B cell (primary cell): ENCODE results near the gene PTPRN2. TPM values are rescaled to one million over a fixed set of nuclear protein-coding genes. Genes with fewer than 3 reads are reported as not detected.

ENCODE experiments used
- ATAC-seq: fragments of 200-7000 bp; cut with Tn5 transposase; one replicate; pipeline ENCODE4 v1.10.0; 2021; ENCODE audit warnings: low read depth, mild to moderate bottlenecking, moderate number of reproducible peaks, moderate library complexity
- CTCF ChIA-PET: fragments of 350-600 bp; sonication (Branson Sonifier 250); formaldehyde crosslinking; loops from one replicate; lab custom pipeline; 2021; ENCODE audit warnings: antibody characterized with exemption, inconsistent platforms; lab: Charles Lee
- POLR2A ChIA-PET: fragments of 350-600 bp; sonication (Branson Sonifier 250); formaldehyde crosslinking; loops from one replicate; lab custom pipeline; 2021; ENCODE audit warnings: antibody characterized with exemption; lab: Charles Lee
- DNase-seq: peaks from one replicate; pipeline ENCODE4 v3.0.0; 2013
- H2AFZ ChIP-seq: 2 replicates; pipeline ENCODE4 v1.6.1; 2012; ENCODE audit warnings: mild to moderate bottlenecking, low read depth, low read length; ENCODE audit not compliant: insufficient read depth, poor library complexity, severe bottlenecking
- H3K27ac ChIP-seq, 2 donors: 1 replicate in 1 of 2; 2 replicates in 1 of 2; pipeline ENCODE4 v1.5.1; 2012 to 2013; ENCODE audit warnings: low read length in 2 of 2, mild to moderate bottlenecking in 2 of 2, moderate library complexity in 1 of 2
- H3K27me3 ChIP-seq, 4 experiments: fragments of 200-600 bp in 1 of 4; sonication (generic) in 1 of 4; replicated peaks in 1 of 4; 1 replicate in 2 of 4; 2 replicates in 2 of 4; pipeline versions ENCODE4 v1.6.1 to v1.7.0; 2013 to 2016; ENCODE audit warnings: low read length in 3 of 4, mild to moderate bottlenecking in 2 of 4, mixed read lengths in 1 of 4, moderate library complexity in 1 of 4; ENCODE audit not compliant: insufficient read depth in 4 of 4, control insufficient read depth in 3 of 4; ENCODE audit errors: control extremely low read depth in 1 of 4
- H3K36me3 ChIP-seq, 2 experiments: replicated peaks in 1 of 2; 1 replicate in 1 of 2; 2 replicates in 1 of 2; pipeline versions ENCODE4 v1.6.1 to v1.7.1; 2013; ENCODE audit warnings: low read length in 1 of 2; ENCODE audit not compliant: insufficient read depth in 2 of 2, control insufficient read depth in 1 of 2; ENCODE audit errors: control extremely low read depth in 1 of 2, extremely low read depth in 1 of 2
- H3K4me1 ChIP-seq, 2 donors: fragments of 200-600 bp in 1 of 2; sonication (generic) in 1 of 2; 1 replicate in 1 of 2; 2 replicates in 1 of 2; pipeline versions ENCODE4 v1.5.1 to v1.6.1; 2013 to 2017; ENCODE audit warnings: low read length in 2 of 2; ENCODE audit not compliant: control insufficient read depth in 2 of 2, insufficient read depth in 2 of 2
- H3K4me2 ChIP-seq: replicated peaks from 2 replicates; pipeline ENCODE3; 2012; ENCODE audit warnings: mild to moderate bottlenecking, low read depth, low read length; ENCODE audit not compliant: poor library complexity, severe bottlenecking
- H3K4me3 ChIP-seq, 5 experiments: fragments of 200-600 bp in 1 of 5; sonication (generic) in 1 of 5; 1 replicate in 3 of 5; 2 replicates in 2 of 5; pipeline versions ENCODE4 v1.5.1 to v1.7.0; 2011 to 2016; ENCODE audit warnings: low read length in 4 of 5, mild to moderate bottlenecking in 4 of 5, low read depth in 2 of 5, control low read depth in 1 of 5, moderate library complexity in 1 of 5; ENCODE audit not compliant: insufficient read depth in 1 of 5; ENCODE audit errors: control extremely low read depth in 1 of 5, extremely low read depth in 1 of 5
- H3K79me2 ChIP-seq: fragments of 200-600 bp; sonication (generic); one replicate; pipeline ENCODE4 v1.6.0; 2016; ENCODE audit warnings: low read length; ENCODE audit not compliant: control insufficient read depth, insufficient read depth
- H3K9ac ChIP-seq: fragments of 200-600 bp; sonication (generic); 2 replicates; pipeline ENCODE4 v1.6.1; 2017; ENCODE audit warnings: mild to moderate bottlenecking, low read length, moderate library complexity
- H3K9me3 ChIP-seq, 3 donors: one replicate each; pipeline versions ENCODE4 v1.6.1 to v1.7.1; 2013; ENCODE audit warnings: low read length in 2 of 3; ENCODE audit not compliant: control insufficient read depth in 2 of 3, insufficient read depth in 1 of 3; ENCODE audit errors: control extremely low read depth in 1 of 3
- H4K20me1 ChIP-seq: 2 replicates; pipeline ENCODE4 v1.6.0; 2012; ENCODE audit warnings: mild to moderate bottlenecking, low read length; ENCODE audit not compliant: insufficient read depth, control insufficient read depth, poor library complexity, severe bottlenecking
- H3K27ac Mint-ChIP-seq: one replicate; pipeline ENCODE4 v1.8.0; 2021; ENCODE audit warnings: mixed read lengths
- H3K27me3 Mint-ChIP-seq: one replicate; pipeline ENCODE4 v1.8.0; 2021; ENCODE audit warnings: mixed read lengths
- H3K4me1 Mint-ChIP-seq: one replicate; pipeline ENCODE4 v1.8.0; 2021; ENCODE audit warnings: mixed read lengths
- H3K4me3 Mint-ChIP-seq: one replicate; pipeline ENCODE4 v1.8.0; 2021; ENCODE audit warnings: mixed read lengths
- H3K9me3 Mint-ChIP-seq: one replicate; pipeline ENCODE4 v1.8.0; 2022; ENCODE audit warnings: mixed read lengths; ENCODE audit not compliant: insufficient read depth
- CTCF ChIP-seq: fragments of 200-600 bp; IDR thresholded peaks from one replicate; pipeline ENCODE4 v1.8.0; 2022; ENCODE audit warnings: antibody characterized with exemption, mild to moderate bottlenecking
- EZH2 ChIP-seq: IDR thresholded peaks from 2 replicates; pipeline ENCODE4 v1.6.1; 2012; ENCODE audit warnings: borderline replicate concordance, low read depth, mild to moderate bottlenecking, moderate library complexity, low read length; ENCODE audit not compliant: insufficient read depth, poor library complexity, severe bottlenecking
- whole genome bisulfite sequencing: methylation state at CpG from one replicate; pipeline ENCODE4 v1.1.5; 2013; ENCODE audit warnings: missing lambda C conversion rate; ENCODE audit not compliant: insufficient coverage; 5-methylcytosine and 5-hydroxymethylcytosine counted together
- intact Hi-C: fragments of 100-400 bp; cut with micrococcal nuclease; formaldehyde crosslinking; loops from one replicate; pipeline ENCODE4 v1.10.0; 2022
- polyA plus RNA-seq: library from polyadenylated mRNA; depleted of rRNA; stranded (reverse); fragments of >200 nt; gene quantifications from 2 replicates; pipeline ENCODE4 v1.2.3, GENCODE V29; 2012
- total RNA-seq, 2 donors: library from RNA; stranded (reverse); fragments of 120-200 nt in 1 of 2; gene quantifications; 1 replicate in 1 of 2; 2 replicates in 1 of 2; pipeline versions ENCODE4 v1.2.3 to v1.2.4, GENCODE V29; 2013 to 2022

PTPRN2 gene
- total and polyA plus RNA-seq, 2 donors (not counting 1 experiment from before 2014, with no cell fraction given) = 2.0 to 5.0 TPM

- no peak overlapping the region for H2AFZ ChIP-seq
- H3K9me3 ChIP-seq = peaks cover 0 to 67% (median 25%) of the 10 kb centered on the region in 3 donors
- H3K4me1 ChIP-seq = no peaks in the 10 kb centered on the region
- no peak overlapping the region for H3K27ac Mint-ChIP-seq
- H3K27me3 Mint-ChIP-seq = no peaks in the 10 kb centered on the region
- ATAC-seq (no peak), DNase-seq (no peak)
- H3K9me3 Mint-ChIP-seq = peaks cover 14% of the 10 kb centered on the region
- H3K4me3 ChIP-seq = no peak overlapping the region
- ChIA-PET POLR2A (no interaction called here), CTCF (no interaction called here)
- H3K9ac ChIP-seq = no peak overlapping the region
- TF ChIP-seq CTCF = no peak
- TF ChIP-seq EZH2 = no peak
- no peaks in the 10 kb centered on the region for H3K36me3 ChIP-seq
- no peak overlapping the region for H3K27ac ChIP-seq
- H3K27me3 ChIP-seq = no peaks in the 10 kb centered on the region
- no peak overlapping the region for H3K4me3 Mint-ChIP-seq
- no peaks in the 10 kb centered on the region for H3K4me1 Mint-ChIP-seq
- intact Hi-C loops = no loop called here
- no peaks in the 10 kb centered on the region for H4K20me1 ChIP-seq
- no peak overlapping the region for H3K4me2 ChIP-seq
- H3K79me2 ChIP-seq = no peaks in the 10 kb centered on the region
- WGBS = 87% methylated on average over 10 of the region's 11 CpGs
Measured at GRCh38 chr7:157974678-157975230, 612.9 kb downstream of the PTPRN2 start.

GRCh38 chr7:157973971-157974677 is 613.5 kb downstream of the PTPRN2 start:
- H4K20me1 ChIP-seq = no peaks in the 10 kb centered on the region
- no peak overlapping the region for H3K27ac ChIP-seq
- 94% methylated on average over 23 of the region's 23 CpGs for WGBS
- H3K27ac Mint-ChIP-seq = no peak overlapping the region
- no peaks in the 10 kb centered on the region for H3K79me2 ChIP-seq
- CTCF ChIA-PET = no interaction called here
- TF ChIP-seq EZH2 = no peak
- no peak for TF ChIP-seq CTCF
- no peak overlapping the region for H3K4me3 Mint-ChIP-seq
- no peak overlapping the region for H3K4me3 ChIP-seq
- no peaks in the 10 kb centered on the region for H3K4me1 ChIP-seq
- H3K4me1 Mint-ChIP-seq = no peaks in the 10 kb centered on the region
- H3K9me3 Mint-ChIP-seq = peaks cover 14% of the 10 kb centered on the region
- H3K9ac ChIP-seq = no peak overlapping the region
- peaks cover 0 to 74% (median 29%) of the 10 kb centered on the region in 3 donors for H3K9me3 ChIP-seq
- DNase-seq = no peak
- no peak for ATAC-seq
- no peaks in the 10 kb centered on the region for H3K36me3 ChIP-seq
- no peaks in the 10 kb centered on the region for H3K27me3 Mint-ChIP-seq
- POLR2A ChIA-PET = no interaction called here
- no peaks in the 10 kb centered on the region for H3K27me3 ChIP-seq
- intact Hi-C loops = no loop called here
- no peak overlapping the region for H3K4me2 ChIP-seq
- H2AFZ ChIP-seq = no peak overlapping the region
